Progenitor cell of endocrine pancreas (in vitro differentiated cells): Measurements from ENCODE around the gene TMEM266. TPM values are rescaled to one million over a fixed set of nuclear protein-coding genes. Genes with fewer than 3 reads are reported as not detected.

ENCODE experiments used
- DNase-seq: peaks from one replicate; pipeline ENCODE4 v3.0.0; 2021; ENCODE audit warnings: low spot score; ENCODE audit not compliant: unreplicated experiment
- H3K27ac Mint-ChIP-seq: 2 replicates; pipeline ENCODE4 v1.8.0; 2021; ENCODE audit warnings: mild to moderate bottlenecking, moderate library complexity, mixed read lengths
- H3K27me3 Mint-ChIP-seq: 2 replicates; pipeline ENCODE4 v1.8.0; 2021; ENCODE audit warnings: mixed read lengths
- H3K36me3 Mint-ChIP-seq: 2 replicates; pipeline ENCODE4 v1.8.0; 2022; ENCODE audit warnings: mixed read lengths; ENCODE audit not compliant: insufficient read depth
- H3K4me1 Mint-ChIP-seq: 2 replicates; pipeline ENCODE4 v1.8.0; 2021; ENCODE audit warnings: low read depth, mixed read lengths
- H3K4me3 Mint-ChIP-seq: 2 replicates; pipeline ENCODE4 v1.8.0; 2021; ENCODE audit warnings: low read depth, mild to moderate bottlenecking, moderate library complexity, mixed read lengths
- H3K9me3 Mint-ChIP-seq: 2 replicates; pipeline ENCODE4 v1.8.0; 2021; ENCODE audit warnings: low read depth, mixed read lengths
- CTCF ChIP-seq: fragments of 200-600 bp; sonication (generic); IDR thresholded peaks from one replicate; pipeline ENCODE4 v1.5.0; 2021; ENCODE audit warnings: antibody characterized with exemption, mild to moderate bottlenecking; ENCODE audit not compliant: unreplicated experiment
- total RNA-seq: library from RNA; stranded (reverse); gene quantifications from 2 replicates; pipeline ENCODE4 v1.2.1, GENCODE V29; 2021

TMEM266 gene
- total RNA-seq, 1 donor from 2014 or later, result 0.50 TPM

DNA sequence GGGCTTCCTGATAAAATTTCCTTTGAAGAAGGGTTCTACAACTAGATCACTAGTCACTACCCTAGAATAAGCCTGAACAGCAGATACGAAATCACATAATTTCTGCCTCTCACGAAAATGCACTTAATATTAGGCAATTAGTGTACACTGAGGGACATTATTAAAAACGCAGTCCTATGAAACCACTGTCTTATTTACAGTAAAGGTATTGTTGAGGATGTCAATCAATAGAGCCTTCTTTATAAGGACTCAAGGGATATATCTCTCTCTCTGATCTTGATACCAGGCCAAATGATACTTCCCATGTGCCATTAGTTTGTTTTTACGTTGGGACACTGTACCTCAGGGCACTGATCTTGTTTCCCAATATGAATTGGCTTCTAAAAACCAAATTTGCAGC lies 191.9 kb downstream of the TMEM266 start:
- H3K27me3 Mint-ChIP-seq, result no peaks in the 10 kb centered on the region
- H3K27ac Mint-ChIP-seq, result no peak overlapping the region
- no peak overlapping the region for H3K4me3 Mint-ChIP-seq
- no peaks in the 10 kb centered on the region for H3K9me3 Mint-ChIP-seq
- H3K4me1 Mint-ChIP-seq, result peaks cover 2% of the 10 kb centered on the region
- TF ChIP-seq CTCF, result no peak
- no peak for DNase-seq
- peaks cover 8% of the 10 kb centered on the region for H3K36me3 Mint-ChIP-seq

DNA sequence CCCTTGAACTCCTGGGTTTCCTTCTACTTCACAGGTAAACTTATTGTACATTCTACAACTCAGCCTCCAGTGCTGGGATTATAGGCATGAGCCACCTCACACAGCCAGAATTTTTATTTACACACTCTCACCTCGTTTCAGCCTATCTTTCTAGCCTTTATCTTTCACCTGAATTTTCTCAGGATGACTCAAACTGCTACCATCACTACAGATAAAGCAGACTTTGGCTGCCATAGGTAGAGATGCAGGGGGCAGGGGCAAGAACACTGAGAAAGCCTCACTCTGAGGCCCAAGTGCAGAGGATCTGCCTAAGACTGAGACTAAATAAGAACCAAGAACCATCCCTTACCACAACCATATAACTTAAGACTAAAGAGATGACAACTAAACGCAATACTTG lies 192.5 kb downstream of the TMEM266 start:
- no peak for DNase-seq
- Mint-ChIP-seq H3K36me3 (peaks cover 11% of the 10 kb centered on the region), H3K27me3 (no peaks in the 10 kb centered on the region), H3K4me3 (no peak overlapping the region), H3K9me3 (no peaks in the 10 kb centered on the region), H3K4me1 (peaks cover 2% of the 10 kb centered on the region), H3K27ac (no peak overlapping the region)
- TF ChIP-seq CTCF, result no peak

DNA sequence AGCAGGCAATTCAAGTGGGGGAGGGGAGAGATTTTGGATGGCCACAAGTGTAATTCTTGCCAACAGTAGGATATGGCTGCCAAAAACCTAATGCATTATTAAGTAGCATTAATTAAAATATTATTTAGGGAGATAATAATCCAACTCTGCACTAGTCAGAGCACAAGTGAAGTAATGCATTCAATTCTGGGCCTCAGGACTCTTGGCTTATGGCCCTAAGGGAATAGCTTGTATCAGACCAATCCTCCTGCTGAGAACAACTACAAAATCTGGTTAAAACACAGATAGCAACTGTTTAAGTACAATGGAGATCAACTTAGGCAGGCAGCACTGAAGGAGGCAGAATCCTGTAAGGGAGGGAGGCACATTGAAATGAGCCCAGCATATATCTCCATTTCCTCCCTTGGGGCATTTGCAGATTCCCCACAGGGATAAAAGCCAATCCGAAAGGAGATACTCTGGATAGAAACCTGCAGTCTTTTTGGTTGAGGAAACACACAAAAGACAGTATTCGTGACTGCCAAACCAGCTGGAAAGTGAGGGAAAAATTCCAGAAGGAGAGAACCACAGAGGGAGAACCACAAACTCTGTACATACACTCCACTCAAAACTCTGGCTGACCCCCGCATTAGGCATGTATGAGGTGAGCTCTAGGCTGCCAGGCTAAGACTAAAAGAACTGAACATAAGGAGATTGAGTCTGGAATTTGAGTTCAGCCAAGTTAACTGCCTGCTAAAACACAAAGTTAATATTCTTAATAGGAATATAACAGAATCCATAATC lies 194.1 kb downstream of the TMEM266 start:
- Mint-ChIP-seq H3K4me1 (peaks cover 2% of the 10 kb centered on the region), H3K4me3 (no peak overlapping the region), H3K27ac (no peak overlapping the region), H3K9me3 (no peaks in the 10 kb centered on the region), H3K36me3 (peaks cover 17% of the 10 kb centered on the region), H3K27me3 (no peaks in the 10 kb centered on the region)
- no peak for TF ChIP-seq CTCF
- DNase-seq, result no peak

Other genes with a start within 250 kb of the TMEM266 start
- gene UBE2Q2, start 216.5 kb upstream of the TMEM266 start, total RNA-seq, result 40.9 and 41.2 TPM in 2 replicates
- 42.9 and 43.6 TPM in 2 replicates for gene FBXO22, start 156.1 kb upstream of the TMEM266 start, total RNA-seq
- 1.0 and 3.0 TPM in 2 replicates for gene NRG4, start 47.6 kb upstream of the TMEM266 start, total RNA-seq